Hematopoietic multipotent progenitor cell treated with erythropoietin and hydrocortisone succinate and interleukin-3 and kit ligand, for 4 days (in vitro differentiated cells): ENCODE data around the gene GATA2.

Experiments used
- DNase-seq: peaks from one replicate; pipeline ENCODE4 v3.0.0-alpha.2; 2015

The GATA2 gene

DNA sequence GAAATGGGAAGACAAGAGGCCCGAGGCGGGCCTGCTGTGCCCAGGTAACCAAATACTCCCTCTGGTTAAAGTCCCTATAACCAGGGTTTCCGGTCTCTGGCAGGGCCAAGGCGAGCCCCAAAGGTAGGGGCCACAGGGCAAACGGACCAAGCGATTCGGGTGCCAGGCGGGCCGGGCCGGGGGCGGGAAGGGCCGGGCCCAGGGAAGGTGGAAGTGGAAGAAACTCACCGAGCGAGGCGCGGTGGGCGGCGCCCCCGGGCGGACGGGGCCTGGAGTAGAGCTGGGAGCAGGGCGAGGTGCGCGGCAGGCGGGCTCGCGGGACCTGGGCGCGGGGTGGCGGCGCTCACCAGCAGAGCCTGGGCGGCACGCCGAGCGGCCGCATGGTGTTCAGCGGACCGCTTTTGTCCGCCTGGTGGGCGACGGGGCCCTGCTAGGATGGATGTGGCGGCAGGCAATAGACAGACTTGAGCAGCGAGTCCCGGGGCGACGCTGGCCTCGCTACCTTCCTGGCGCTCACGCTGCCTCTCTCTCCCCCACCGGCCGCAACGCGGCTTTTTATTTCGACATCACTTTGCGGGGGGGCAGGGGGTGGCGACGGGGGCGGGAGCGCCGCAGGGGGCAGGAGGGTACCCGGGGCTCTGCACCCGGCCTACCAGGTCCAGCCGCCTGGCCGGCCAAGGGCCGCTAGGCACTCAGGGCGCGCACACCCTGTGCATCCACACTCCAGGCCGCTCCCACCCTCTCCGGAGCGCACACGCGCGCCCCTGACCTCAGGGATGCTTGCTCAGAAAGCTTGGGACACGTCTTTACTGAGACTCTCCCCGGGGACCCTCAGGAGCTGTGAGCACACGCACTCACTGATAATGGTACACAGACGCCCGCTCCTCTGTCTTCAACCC, at the start of gene GATA2:
Gene GATA2, minus strand, starts transcription at position 531 of the 899 bp plus-strand sequence. CDS start 6,170 bp downstream, outside the sequence.
- peak; percentile 87 for DNase-seq

DNA sequence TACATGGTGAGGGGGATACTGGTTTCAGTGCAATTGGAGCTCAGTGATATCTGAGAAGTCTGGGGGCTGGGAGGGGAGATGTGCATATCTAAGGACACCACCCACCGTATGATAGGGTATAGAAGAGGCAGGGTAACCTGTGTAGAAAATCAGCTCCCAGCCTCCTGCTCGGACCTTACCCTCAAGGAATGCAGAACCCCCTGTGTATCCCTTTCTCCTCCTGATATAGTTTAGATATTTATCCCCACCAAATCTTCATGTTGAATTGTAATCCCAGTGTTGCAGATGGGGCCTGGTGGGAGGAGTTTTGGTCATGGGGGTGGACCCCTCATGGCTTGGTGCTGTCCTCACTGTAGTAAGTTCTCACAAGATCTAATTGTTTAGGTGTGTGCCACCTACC, 48.2 kb upstream of the GATA2 start:
- DNase-seq, result no peak

DNA sequence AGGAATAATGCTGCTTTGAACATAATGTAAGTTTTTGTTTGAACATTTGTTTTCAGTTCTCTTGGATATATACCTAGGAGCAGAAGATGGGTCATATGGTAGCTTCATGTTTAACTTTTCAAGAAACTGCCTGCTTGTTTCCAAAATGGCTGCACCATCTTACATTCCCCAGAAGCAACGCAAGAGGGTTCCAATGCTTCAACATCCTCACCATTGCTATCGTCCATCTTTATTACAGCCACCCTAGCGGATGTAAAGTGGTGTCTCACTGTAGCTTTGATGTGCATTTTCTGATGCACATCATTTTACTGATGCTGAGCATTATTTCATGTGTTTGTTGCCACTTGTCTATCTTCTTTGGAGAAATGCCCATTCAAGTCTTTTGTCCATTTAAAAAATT, 46.4 kb upstream of the GATA2 start:
- DNase-seq, result no peak

DNA sequence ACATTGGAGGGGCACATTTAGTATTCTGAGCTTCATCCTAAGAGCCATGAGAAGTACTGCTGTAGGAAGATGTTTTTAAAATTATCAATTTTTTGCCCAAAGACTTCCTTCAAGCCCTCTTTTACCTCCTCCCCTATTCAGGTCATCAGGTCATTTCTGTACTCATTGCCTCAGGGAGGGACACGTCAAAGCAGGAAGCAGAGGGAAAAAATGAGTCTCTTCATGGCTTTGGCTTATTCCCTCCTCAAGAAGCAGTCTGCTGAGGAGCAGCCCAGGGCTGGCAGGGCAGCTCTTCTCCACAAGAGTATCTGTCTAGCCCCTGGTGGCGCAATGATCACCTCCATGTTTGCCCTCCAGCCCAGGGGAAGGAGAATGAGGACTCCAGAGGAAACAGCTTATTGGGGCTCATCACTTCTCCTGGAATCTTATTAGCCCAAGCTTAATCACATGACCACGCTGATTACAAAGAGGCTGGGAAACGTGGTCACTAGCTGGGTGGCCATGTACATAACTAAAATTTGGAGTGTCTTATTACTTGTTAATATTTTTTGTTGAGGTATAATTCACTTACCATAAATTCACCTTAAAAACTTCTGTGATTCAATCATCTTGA, 44.2 kb upstream of the GATA2 start:
- no peak for DNase-seq

DNA sequence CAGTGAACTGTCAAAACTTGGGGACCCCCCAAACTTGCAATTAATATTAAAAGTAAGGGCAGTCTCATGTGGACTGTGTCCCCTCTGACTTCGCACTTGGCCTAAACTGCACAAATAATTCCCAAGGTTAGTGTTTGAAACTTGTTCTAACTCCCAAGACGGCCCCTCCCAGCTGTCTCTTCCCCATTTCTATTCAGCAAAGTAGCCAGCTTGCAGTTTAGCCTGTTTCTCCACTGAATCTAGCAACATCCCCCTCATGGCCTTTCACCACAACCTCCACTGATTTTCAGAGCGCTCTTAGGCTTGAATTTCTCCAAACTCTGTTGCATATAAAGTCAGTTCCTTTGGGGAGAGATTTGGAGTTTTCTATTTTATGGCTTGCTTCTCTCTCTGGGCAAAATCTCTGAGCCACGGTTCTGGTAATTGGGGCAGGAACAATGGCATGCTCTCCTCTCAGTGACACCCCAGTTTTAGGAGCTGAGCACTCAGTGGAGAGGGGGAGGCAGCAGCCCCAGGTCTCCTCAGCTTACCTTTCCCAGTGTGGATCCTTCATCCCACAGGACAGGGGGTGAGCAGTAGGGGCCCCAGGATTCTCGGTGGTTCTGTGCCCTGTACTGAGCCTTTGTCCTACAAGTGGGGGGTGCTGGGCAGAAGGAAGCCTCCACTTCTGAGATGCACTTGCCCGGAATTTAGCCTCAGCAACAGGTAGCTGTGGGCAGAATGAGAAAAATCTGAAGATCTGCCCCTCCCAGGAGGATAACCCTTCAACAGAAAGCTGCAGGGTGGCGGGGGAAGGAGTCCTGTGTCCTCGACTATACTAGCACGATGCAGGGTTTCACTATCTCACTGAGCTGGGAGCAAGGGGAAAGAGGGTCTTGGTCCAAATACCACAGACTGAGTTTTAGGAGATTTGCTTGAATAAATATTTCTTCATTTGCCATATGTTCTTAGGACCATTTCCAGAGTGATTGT, 39.3 kb upstream of the GATA2 start:
- DNase-seq, result peak; percentile 51

DNA sequence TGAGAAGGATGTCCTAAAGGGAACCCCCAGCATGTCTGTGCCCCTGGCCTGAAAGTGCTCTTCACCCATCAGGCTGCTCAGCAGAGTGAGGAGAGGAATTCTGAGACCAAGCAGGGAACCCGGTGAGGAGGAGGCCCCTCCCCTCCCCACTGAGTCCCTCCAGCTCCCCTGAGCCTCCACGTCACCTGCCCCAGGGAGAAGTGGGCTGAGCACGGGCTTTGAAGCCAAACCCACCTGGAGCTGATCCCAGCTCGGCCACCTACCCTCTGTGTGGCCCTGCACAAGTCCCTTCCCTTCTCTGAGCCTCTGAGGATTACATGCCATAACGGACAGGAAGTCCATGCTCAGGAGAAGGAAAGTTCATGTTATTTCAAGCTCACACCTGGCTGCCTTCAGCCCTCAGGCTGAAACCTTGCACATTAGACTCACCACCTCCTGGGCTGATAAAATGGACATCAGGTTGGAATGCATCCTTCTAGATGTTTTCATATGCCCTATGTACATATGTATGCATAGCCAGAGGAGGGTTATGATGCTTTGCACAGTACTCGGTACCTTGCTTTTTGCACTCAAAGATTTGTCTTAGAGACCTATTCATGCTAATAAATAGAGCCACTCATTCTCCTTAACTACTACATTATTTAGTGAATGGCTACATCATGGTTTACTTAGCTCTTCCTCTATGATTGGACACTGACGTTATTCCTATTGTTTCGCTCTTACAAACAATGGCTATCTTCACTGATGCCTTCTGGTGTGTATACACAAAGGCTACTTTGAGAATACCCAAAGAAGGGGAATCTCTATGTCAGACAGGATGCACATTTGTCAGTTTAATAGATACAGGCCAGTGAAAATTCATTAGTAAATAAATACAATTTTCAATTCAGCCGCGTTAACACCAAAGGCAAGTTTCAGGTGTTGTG, 31.6 kb upstream of the GATA2 start:
- DNase-seq, result no peak

DNA sequence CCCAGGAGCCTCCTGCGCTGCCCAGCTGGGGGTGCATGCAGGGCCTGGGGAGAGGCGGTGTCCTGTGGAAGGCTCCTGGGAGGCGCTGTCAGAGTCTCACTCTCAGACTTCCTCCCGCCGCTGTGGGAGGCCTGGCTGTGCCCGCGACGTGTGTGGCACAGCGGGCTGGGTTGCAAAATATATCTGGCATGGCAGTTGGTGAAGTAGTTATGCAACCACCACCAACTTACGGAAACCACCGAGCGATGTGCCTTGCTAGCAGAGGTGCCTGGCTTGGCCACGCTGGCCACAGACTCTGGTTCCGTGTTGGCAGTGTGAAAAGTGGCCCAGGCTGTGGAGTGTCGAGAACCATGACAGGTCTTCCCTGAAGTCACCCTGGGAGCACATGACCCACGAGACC, 30.6 kb upstream of the GATA2 start:
- peak; percentile 89 for DNase-seq

DNA sequence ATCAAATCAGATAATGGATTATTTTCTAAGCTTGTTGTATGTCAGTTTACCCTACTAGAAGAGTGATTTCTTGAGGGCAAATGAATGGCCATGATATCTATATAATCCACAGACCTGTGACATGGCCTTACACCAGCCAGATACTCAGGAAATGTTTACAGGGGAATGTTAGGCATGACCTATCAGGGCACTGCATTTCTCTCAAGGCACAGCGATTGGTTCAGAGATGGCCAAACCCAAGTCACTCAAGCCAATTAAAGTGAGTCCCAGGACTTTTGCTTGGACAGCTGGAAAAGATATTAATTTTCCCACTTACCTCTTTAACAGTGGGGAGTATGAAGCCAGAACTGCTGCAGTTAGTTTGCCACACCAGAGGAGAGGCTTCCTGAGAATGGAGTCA, 28.7 kb upstream of the GATA2 start:
- DNase-seq, result no peak

DNA sequence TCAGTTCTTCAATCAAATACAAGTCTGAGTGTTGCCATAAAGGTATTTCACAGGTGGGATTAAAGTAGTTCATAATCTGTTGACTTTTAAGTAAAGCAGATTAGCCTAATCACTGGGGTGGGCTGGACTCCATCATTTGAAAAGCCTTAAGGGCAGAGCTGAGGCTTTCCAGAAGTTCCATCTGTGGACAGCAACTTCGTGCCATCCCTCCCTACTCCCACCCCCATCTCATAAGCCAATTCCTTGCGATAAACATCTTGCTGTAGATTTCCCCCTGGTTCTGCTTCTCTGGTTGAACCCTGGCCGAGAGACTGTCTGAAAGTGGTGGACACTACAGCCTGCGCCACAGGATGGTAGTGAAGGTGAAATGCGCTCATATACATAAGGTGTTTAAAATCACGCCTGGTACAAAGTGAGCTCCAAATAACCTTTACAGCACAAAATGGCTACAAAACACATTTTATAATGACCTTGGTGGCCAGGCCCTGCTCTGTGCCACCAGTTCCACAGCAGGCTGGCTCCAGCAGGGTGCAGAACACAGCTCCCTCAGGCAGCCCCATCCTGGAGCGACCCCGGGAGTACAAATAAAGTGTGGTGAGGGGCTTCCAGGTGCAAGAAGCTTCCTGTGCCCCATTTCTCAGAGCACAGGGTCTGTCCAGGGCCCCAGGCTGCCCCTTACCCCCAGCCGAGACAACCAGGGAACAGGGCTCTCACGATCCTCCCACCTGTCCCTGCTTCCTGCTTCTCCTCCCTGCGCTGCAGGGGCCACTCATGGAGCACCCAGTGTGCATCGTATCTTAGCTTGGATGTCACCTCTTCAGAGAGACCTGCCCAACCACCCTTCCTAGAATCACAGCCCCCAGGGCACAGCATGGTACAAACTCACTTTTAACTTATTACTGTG, 25.8 kb upstream of the GATA2 start:
- no peak for DNase-seq

DNA sequence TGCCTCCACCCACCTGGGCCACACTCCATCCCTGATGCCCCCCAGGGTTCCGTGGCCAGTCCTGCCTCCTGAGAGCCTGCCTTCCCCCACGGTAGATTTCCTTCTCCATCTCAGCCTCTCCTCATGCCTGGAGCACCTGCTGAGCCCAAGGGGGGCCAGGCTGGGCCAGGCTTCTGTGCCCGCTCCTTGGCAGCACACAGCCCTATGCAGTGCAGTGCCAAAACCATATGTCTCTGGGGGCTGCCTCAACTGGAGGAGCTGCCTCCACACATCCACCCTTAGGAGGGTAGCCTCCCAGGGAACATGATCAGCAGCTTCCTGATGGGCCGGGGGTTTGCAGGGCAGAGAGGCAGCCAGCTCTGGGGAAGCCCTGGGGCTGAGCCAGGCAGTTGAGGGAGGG, 24.6 kb upstream of the GATA2 start:
- DNase-seq, result no peak

DNA sequence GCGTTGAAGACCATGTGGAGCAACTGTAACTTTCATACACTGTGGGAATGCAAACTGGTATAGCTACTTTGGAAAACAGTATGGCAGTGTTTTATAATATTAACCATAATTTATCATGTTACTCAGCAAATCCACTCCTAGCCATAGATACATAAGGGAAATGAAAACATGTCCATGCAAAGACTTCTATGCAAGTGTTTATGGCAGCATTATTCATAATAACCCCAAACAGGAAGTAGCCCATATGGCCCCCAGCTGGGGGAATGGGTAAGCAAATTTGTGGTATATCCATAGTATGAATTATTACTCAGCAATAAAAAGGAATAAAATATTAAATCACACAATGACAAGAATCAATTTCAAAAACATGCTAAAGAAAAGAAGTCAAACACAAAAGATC, 23.0 kb upstream of the GATA2 start:
- DNase-seq, result peak; percentile 28

DNA sequence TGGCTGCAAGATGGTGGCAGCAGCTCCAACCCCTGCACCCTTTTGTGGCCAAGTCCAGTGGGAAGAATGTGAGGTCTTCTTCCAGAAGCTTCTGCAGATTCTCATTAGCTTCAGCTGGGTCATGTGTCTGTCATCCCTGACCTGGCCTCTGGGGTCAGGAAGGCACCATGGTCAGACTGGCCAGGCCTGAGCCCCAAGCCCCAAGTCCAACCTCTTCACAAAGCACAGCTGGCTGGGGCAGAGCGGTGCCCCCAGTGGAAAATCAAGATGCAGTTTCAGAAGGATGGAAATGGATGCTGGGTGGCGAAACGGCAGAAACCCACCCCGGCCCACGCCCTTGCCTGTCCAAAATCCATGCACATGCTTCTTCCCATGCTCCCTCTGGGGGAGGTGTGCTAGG, 15.9 kb upstream of the GATA2 start:
- DNase-seq, result no peak

DNA sequence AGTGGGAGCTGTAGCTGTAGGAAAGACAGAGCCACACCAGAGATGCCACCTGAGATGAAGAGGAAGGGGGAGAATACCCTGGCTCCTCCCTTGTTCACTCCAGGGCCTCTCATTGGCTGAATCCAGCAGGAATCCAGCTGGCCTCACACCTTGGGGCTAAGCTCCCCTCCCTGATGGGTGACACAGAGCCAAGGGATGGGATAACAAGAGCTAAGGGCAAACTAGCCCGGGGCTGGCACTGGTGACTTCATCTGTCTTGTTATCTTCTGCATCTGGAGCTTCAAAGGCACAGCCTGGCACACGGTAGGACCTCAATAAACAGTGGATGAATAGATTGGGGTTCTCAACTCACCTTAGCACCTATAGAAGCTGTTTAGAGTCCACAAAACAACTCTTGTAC, 13.8 kb upstream of the GATA2 start:
- DNase-seq, result no peak

DNA sequence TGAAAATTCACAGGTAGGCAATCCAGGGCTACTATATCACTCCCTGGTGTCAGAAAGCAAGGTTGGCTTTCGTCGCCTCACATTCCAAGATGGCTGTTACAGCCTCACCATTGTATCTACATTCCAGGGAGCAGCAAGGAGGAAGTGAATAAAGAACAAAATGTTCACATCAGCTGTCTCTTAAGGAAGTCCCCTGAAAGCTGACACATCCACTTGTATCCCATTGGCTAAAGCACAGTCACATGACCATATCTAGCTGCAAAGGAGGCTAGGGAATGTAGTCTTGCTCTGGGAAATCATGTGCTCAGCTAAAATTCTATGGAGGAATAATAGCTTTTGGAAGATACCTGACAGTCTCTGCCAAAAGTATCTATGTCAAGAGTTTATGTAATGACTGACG, 12.8 kb upstream of the GATA2 start:
- peak; percentile 54 for DNase-seq

DNA sequence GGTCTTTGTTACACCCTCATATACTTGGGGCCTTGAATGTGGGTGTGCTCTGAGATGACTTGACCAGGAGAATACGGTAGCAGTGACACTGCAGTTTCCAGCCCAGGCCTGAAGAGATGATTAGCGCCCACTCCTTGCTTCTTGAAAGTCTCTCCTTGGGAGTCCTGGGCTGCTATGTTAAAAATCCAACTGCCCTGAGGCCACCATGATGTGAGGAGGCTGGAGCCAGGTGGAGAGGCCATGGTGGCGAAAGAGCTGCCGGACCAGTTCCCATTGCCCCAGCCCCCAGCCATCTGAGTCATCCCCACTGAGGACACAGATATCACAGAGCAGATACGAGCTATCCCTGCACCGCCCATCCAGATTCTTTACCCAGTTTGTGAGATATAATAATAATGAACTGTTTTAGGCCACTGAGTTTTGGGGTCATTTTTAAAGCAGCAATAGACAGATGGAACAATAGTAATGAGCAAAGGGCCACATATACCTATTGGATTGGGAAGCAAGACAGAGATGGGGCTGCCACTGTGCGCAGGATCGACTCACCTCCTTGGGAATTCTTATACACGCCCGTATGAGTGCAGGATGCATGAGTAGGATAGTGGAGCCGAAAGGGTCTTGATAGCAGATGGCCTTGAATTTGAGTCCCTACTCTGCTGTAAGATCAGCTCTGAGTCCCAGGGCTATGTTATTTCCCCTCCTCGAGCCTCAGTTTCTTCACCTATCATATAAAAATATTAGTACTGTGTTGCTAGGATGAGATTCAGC, 12.1 kb upstream of the GATA2 start:
- peak; percentile 68 for DNase-seq

DNA sequence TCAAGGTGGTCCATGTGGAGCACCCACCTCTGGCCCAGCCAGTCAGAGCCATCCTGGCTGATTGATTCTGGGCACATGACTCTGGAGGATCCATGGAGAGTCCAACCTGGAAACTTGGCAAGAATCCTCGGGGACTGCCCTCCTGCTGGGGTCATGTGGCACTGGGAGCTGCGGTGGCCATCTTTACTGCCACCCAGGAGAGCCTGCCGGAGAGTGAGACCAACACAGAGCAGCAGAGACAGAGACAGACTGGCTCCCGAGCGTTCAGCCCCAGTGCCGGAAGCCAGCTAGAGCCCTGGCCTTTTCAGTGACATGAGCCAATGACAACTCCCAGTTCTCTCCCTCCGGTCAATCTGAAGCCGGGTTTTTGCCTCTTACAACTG, 11.5 kb upstream of the GATA2 start:
- DNase-seq, result no peak

DNA sequence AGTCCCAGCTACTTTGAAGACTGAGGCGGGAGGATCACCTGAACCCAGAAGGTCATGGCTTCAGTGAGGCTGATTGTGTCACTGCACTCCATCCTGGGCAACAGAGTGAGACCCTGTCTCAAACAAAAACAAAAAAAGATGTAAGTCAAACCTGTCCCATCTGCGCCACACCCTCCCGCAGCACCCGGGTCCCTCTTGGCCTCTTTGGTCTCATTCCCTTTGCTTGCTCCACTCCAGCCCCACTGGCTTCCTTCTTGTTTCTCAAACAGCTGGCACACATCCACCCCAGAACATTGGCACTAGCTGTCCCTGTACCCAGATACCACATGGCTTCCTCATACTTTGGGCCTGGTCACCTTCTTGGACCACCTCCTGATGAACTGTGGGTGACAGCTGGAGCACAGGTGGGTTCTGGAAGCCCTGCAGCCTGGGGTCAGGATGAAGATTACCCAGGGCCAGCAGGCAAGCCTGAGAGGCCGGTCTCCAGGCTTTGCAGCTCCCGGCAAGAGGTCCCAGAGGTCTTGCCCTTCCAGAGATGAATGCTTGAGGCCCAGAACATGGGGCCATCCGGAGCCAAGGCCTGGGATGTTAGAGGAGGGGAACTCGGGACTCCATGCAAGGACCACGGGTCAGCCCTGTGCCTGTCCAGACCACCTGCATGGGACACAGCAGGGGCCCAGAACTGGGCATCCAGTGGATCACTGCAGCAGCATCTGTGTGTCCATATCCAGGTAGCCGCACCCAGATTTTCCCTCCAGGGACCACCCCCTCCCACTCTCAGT, 10.9 kb upstream of the GATA2 start:
- DNase-seq, result no peak

DNA sequence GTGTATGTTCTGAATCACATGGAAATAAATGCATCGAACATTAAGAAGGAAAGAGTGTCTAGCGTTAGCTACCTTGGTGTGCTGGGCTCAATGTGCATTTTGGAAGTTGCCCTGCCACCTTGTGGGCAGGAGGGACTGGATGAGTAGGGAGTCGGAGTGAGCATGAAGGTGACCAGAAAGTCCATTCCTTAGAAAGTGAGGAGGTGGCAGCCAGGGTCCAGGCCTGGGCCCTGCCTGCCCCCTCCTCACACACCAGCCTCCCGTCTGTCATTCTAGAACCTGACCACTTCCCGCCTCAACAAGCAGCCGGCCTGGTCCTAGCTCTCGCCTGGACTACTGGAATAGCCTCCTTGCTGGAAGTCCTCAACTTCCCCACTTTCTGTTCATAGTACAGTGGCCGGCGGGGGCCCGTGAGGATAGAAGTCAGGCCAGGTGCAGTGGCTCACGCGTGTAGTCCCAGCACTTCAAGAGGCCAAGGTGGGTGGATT, 10.2 kb upstream of the GATA2 start:
- peak; percentile 53 for DNase-seq

DNA sequence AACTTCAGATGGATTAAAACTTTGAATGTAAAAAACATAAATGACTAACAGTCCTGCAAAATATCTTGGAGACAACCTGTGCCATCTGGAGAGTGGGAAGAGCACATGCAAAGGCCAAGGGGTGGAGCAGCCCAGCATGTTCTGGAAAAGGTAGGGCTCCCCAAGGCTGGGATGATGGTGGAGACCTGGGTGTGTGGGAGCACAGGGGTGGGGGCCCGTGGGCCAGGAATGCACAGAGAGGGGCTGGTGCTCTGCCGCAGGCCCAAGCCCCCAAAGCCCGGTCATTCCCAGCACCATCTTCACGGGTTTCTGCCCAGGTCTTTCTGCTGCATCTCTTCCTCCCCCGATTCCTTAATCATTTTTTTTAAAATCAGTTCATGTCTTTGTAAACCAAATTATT, 9.7 kb upstream of the GATA2 start:
- no peak for DNase-seq
